ENCODE data around the gene NIM1K.
"Not testable (repeated sequence)": the region's sequence is repeated elsewhere in the genome, so short reads cannot be mapped to it uniquely, and the experiment has no call there.

NIM1K gene

DNA sequence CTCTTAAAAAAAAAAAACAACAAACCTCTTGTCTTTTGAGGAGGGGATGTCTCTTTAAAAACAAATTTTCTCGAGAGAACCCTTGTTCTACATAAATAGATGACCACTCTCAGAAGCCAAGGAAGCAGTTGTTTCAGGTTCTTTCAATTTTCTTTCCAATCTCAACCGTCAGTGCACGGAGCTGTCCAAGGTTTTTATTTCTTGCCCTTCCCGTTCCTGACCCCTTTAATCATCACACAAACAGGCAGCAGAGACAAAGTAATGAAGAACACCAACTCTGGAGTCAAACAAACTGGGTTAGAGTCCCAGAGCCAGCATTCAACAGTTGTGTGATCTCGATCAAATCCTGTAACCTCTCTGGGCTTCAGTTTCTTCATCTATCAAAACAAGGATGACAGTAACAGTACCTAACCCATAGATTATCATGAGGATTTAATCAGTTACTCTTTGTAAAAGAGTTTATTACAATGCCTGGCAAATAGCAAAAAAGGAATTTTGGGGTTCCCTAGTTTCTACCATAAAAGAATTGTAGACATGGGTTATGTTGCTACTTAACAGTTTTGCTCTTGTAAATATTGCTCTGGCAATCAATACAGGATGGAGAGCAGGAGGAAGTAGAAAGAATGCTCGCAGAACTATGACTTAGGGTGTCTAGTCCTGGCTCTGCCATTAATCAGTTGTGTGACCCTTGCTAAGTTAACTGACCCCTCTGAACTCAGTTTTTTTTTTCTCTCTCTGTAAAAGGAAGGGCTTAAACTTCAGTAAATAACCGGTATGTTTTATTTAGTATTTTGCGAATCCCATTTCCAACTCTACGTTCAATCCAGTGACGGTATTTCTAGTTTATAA, 1.0 kb upstream of the NIM1K start:
- no peak overlapping the region for H3K9ac ChIP-seq (ENCODE audit: low read length)
- H3K4me3 ChIP-seq (ENCODE audit: low read depth in 1 of 2, low read length in 2 of 2) = peak overlapping the region in 1 of 2 donors; percentile 70
- no peaks in the 10 kb centered on the region for H3K9me3 ChIP-seq (ENCODE audit: low read length)
- no peaks in the 10 kb centered on the region for H3K36me3 ChIP-seq (ENCODE audit: insufficient read depth, low read length)
- H3K27me3 ChIP-seq (ENCODE audit: control insufficient read depth in 1 of 2, insufficient read depth in 2 of 2, low read length in 2 of 2) = no peaks in the 10 kb centered on the region
- no peak overlapping the region for H3K27ac ChIP-seq (ENCODE audit: low read depth, low read length)
- peaks cover 9% of the 10 kb centered on the region for H3K4me1 ChIP-seq (ENCODE audit: insufficient read depth, low read length)

DNA sequence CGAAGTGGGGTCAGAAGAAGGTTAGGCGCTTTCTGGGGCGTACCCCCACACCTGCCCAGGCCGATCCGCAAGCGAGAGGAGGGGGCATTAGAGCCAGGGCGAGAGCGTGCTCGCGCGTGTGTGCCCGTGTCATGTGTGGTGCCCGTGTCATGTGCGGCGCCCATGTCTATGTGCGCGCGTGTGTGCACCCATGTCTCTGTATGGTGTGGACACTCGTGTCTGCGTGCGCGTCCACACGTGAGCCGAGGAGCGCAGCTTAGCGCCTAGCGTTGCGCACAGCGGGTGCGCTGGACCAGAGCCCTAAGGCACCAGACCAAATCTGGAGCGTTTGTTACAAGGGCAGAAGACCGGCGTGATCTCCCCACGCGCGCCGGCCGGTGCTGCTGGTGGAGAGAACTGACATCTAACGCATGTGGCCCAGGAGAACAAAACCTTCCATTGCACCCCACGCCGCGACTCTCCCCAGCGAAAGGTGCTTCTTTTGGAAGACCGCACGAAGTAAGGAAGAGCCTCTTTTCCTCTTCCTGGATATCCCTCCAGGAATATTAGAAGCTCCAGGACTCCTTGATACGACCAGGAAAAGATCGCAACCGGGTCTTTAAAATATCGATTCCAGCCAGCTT, 644 bp downstream of the NIM1K start:
- peak overlapping the region; percentile 62 to 70 for H3K4me3 ChIP-seq (ENCODE audit: low read depth in 1 of 2, low read length in 2 of 2)
- H3K27ac ChIP-seq (ENCODE audit: low read depth, low read length) = no peak overlapping the region

DNA sequence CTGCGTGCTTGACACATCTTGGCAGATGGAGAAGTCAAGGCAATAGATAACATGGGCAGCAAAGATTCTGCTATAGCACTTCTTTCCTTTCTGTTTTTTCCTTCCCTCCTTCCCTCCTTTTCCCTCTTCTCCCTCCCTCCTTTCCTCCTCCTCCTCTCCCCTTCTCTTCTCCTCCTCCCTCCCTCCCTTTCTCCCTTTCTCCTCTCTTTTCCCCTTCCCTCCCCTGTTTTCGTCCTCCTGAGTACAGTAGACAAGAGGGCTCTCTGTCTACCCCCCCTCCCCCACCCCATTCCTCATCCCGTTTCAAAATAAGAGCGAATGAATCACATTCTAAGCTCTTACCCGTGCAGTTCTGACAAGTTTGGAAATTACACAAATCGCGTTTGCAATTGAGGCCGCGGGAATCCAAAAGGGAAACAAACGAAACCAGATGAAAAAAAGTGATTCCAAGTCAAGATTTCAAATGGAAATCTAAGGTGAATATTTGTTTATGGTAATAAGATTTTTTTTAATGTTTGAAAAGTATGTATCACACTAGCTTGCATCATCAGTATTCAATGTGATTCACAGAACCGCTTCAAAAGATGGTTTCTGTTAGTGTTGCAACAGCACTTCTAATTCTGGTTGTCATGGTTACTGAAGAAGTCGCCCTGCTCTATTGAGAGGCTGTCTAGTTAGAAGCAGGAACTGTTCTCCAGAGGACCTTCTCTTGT, 1.3 kb downstream of the NIM1K start:
- Histone ChIP-seq H3K9ac (ENCODE audit: low read length) (peak overlapping the region; percentile 15), H3K27ac (ENCODE audit: low read depth, low read length) (no peak overlapping the region)

More for the DNA sequence above, 644 bp downstream of the NIM1K start:
- Histone ChIP-seq H3K9ac (ENCODE audit: low read length) (peak overlapping the region; percentile 15), H3K36me3 (ENCODE audit: insufficient read depth, low read length) (no peaks in the 10 kb centered on the region), H3K9me3 (ENCODE audit: low read length) (no peaks in the 10 kb centered on the region), H3K27me3 (ENCODE audit: control insufficient read depth in 1 of 2, insufficient read depth in 2 of 2, low read length in 2 of 2) (no peaks in the 10 kb centered on the region), H3K4me1 (ENCODE audit: insufficient read depth, low read length) (peaks cover 9% of the 10 kb centered on the region)

DNA sequence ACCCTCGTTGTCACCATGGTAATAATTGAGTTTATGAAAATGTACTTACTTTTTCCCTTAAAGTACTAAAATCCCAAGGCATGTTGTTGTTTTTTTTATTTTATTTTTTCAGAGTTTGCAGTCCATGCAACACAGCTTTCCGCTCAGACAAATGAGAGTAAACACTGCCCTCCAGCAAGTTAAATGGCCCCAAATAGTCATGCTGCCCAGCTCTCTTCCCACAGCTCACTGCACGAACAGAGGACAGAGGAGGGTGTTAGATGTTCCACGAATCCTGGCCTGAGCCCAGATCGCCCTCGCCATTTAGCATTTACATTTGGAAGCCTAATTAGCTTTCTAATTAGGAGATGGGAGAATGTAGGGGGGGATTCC, 1.9 kb downstream of the NIM1K start:
- peak overlapping the region in 1 of 2 donors; percentile 70 for H3K4me3 ChIP-seq (ENCODE audit: low read depth in 1 of 2, low read length in 2 of 2)
- H3K4me1 ChIP-seq (ENCODE audit: insufficient read depth, low read length) = peaks cover 9% of the 10 kb centered on the region
- no peaks in the 10 kb centered on the region for H3K9me3 ChIP-seq (ENCODE audit: low read length)
- no peaks in the 10 kb centered on the region for H3K27me3 ChIP-seq (ENCODE audit: control insufficient read depth in 1 of 2, insufficient read depth in 2 of 2, low read length in 2 of 2)
- H3K9ac ChIP-seq (ENCODE audit: low read length) = no peak overlapping the region
- no peaks in the 10 kb centered on the region for H3K36me3 ChIP-seq (ENCODE audit: insufficient read depth, low read length)
- H3K27ac ChIP-seq (ENCODE audit: low read depth, low read length) = no peak overlapping the region

More for the DNA sequence above, 1.3 kb downstream of the NIM1K start:
- H3K4me3 ChIP-seq (ENCODE audit: low read depth in 1 of 2, low read length in 2 of 2) = peak overlapping the region; percentile 62 to 70
- no peaks in the 10 kb centered on the region for H3K27me3 ChIP-seq (ENCODE audit: control insufficient read depth in 1 of 2, insufficient read depth in 2 of 2, low read length in 2 of 2)
- peaks cover 9% of the 10 kb centered on the region for H3K4me1 ChIP-seq (ENCODE audit: insufficient read depth, low read length)
- H3K9me3 ChIP-seq (ENCODE audit: low read length) = no peaks in the 10 kb centered on the region
- no peaks in the 10 kb centered on the region for H3K36me3 ChIP-seq (ENCODE audit: insufficient read depth, low read length)

DNA sequence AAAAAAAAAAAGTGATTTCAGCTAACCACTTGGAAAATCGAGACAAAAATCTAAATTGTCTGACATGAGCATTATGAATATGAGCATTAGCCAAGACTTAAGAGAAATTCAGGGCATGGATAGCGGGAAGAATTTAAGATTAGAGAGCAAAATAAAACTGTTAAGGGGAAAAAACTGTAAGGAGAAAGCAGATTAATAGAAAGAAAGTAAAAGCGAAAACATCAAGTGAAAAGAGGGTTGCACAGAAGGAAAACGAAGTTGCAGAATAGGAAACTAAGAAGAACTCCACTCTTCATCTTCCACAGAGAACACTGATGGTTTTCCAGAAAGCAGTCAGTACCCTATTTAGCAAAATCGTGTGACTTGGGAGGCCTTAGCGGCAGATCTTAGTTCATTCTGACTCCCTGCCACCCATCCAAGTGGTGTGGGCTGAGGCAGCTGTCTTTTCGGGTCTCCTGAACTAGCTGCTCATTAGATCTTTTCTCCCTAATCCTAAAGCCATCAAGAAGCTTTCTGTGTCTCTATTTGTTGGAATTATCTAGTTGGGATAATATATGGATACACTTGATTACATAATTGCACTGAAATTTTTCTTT, 3.7 kb downstream of the NIM1K start:
- no peak overlapping the region for H3K4me3 ChIP-seq (ENCODE audit: low read depth in 1 of 2, low read length in 2 of 2)
- peaks cover 8% of the 10 kb centered on the region for H3K4me1 ChIP-seq (ENCODE audit: insufficient read depth, low read length)
- H3K9me3 ChIP-seq (ENCODE audit: low read length) = no peaks in the 10 kb centered on the region
- no peak overlapping the region for H3K9ac ChIP-seq (ENCODE audit: low read length)
- H3K27me3 ChIP-seq (ENCODE audit: control insufficient read depth in 1 of 2, insufficient read depth in 2 of 2, low read length in 2 of 2) = no peaks in the 10 kb centered on the region
- no peak overlapping the region for H3K27ac ChIP-seq (ENCODE audit: low read depth, low read length)
- no peaks in the 10 kb centered on the region for H3K36me3 ChIP-seq (ENCODE audit: insufficient read depth, low read length)

DNA sequence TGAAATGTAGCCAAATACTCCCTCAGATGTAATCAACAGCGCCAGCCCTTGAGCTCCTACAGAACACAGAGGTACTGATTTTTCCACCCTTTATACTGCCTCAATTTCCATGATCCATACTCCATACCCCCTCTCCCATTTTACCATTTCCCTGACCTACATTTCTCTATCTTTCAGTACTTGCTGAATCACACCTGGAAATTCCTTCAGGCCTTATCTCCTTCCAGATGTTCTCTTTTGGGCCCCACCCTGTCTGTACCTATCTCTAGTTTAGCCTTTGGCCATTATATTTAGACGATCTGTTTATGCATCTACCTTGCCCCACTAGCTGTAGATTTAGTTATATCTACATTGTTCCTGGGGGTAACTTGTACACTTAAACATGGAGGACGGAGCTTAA, 5.5 kb downstream of the NIM1K start:
- Histone ChIP-seq H3K4me1 (ENCODE audit: insufficient read depth, low read length) (no peaks in the 10 kb centered on the region), H3K9ac (ENCODE audit: low read length) (no peak overlapping the region), H3K27ac (ENCODE audit: low read depth, low read length) (no peak overlapping the region), H3K36me3 (ENCODE audit: insufficient read depth, low read length) (no peaks in the 10 kb centered on the region), H3K9me3 (ENCODE audit: low read length) (no peaks in the 10 kb centered on the region), H3K27me3 (ENCODE audit: control insufficient read depth in 1 of 2, insufficient read depth in 2 of 2, low read length in 2 of 2) (no peaks in the 10 kb centered on the region), H3K4me3 (ENCODE audit: low read depth in 1 of 2, low read length in 2 of 2) (no peak overlapping the region)

DNA sequence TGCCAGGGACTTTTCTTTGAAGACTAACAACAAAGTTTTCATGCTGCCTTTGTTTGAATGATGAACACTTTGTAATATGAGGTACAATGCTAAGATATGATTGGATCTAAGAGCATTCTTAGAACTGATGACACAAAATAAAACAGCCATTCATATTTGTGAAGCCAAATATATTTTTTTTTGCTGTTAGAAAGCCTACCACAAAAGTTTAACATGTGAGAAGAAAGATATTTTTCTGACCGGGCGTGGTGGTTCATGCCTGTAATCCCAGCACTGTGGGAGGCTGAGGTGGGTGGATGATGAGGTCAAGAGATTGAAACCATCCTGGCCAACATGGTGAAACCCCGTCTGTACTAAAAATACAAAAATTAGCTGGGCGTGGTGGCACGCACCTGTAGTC, 9.4 kb downstream of the NIM1K start:
- not testable (repeated sequence) for H3K9ac ChIP-seq (ENCODE audit: low read length); H3K27me3 ChIP-seq (ENCODE audit: control insufficient read depth in 1 of 2, insufficient read depth in 2 of 2, low read length in 2 of 2); H3K27ac ChIP-seq (ENCODE audit: low read depth, low read length); H3K4me3 ChIP-seq (ENCODE audit: low read depth in 1 of 2, low read length in 2 of 2); H3K4me1 ChIP-seq (ENCODE audit: insufficient read depth, low read length); H3K36me3 ChIP-seq (ENCODE audit: insufficient read depth, low read length); H3K9me3 ChIP-seq (ENCODE audit: low read length)

DNA sequence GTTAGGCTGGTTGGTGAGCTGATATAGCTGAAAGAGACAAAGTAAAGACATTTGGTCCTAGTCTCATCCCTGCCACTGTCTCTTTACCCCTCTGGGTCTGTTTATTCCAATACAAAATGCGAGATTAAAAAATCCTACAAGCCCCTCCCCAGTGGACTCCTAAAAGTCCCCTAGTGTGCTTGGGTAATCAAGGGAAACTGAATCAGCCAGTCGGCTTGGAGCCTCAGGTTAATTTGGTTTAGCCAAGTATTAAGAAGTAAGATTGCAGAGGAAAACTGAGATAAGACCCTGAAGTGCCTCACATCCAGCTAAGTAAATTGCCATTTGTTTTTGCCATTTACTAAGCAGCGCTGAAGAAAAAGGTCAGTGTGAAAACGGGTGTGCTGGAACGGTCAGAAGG, 10.4 kb downstream of the NIM1K start:
- Histone ChIP-seq H3K27ac (ENCODE audit: low read depth, low read length) (no peak overlapping the region), H3K36me3 (ENCODE audit: insufficient read depth, low read length) (no peaks in the 10 kb centered on the region), H3K4me3 (ENCODE audit: low read depth in 1 of 2, low read length in 2 of 2) (no peak overlapping the region), H3K9ac (ENCODE audit: low read length) (no peak overlapping the region), H3K27me3 (ENCODE audit: control insufficient read depth in 1 of 2, insufficient read depth in 2 of 2, low read length in 2 of 2) (no peaks in the 10 kb centered on the region), H3K9me3 (ENCODE audit: low read length) (no peaks in the 10 kb centered on the region), H3K4me1 (ENCODE audit: insufficient read depth, low read length) (no peaks in the 10 kb centered on the region)

DNA sequence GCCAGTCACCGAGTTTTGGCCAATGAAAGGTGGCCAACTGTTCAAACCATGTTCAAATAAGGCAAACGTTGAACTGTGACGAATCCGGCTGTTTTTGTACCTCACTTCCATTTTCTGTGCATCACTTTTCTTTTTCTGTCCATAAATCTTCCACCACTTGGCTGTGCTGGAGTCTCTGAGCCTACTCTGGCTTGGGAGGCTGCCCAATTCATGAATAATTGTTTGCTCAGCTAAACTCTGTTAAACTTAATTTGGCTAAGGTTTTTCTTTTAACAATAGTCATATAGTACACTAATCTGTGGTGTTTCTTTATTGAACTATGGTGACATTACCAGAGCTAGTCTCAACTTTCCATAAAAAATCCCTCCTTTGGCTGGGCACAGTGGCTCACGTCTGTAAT, 11.3 kb downstream of the NIM1K start:
- no peaks in the 10 kb centered on the region for H3K4me1 ChIP-seq (ENCODE audit: insufficient read depth, low read length)
- no peaks in the 10 kb centered on the region for H3K36me3 ChIP-seq (ENCODE audit: insufficient read depth, low read length)
- H3K4me3 ChIP-seq (ENCODE audit: low read depth in 1 of 2, low read length in 2 of 2) = no peak overlapping the region
- no peak overlapping the region for H3K27ac ChIP-seq (ENCODE audit: low read depth, low read length)
- H3K9ac ChIP-seq (ENCODE audit: low read length) = no peak overlapping the region
- H3K9me3 ChIP-seq (ENCODE audit: low read length) = no peaks in the 10 kb centered on the region
- H3K27me3 ChIP-seq (ENCODE audit: control insufficient read depth in 1 of 2, insufficient read depth in 2 of 2, low read length in 2 of 2) = no peaks in the 10 kb centered on the region

DNA sequence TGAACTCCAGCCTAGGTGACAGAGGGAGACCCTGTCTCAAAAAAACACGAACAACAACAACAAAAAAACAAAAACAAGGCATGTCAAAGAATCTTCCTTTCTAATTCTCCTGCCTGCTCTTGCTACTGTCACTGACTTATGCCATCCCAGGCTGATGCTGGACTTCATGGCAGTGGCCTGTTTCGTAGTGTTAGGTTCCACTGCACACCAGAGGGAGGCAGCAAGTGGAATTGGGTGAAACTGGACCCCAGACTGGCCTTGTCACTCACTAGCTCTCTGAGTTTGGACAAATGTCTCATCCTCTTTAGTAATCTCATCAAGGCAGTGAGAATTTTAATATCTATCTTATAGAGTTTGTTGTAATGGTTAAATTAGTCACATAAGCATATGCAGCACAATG, 12.9 kb downstream of the NIM1K start:
- Histone ChIP-seq H3K4me3 (ENCODE audit: low read depth in 1 of 2, low read length in 2 of 2) (no peak overlapping the region), H3K9ac (ENCODE audit: low read length) (no peak overlapping the region), H3K36me3 (ENCODE audit: insufficient read depth, low read length) (no peaks in the 10 kb centered on the region), H3K4me1 (ENCODE audit: insufficient read depth, low read length) (no peaks in the 10 kb centered on the region), H3K27me3 (ENCODE audit: control insufficient read depth in 1 of 2, insufficient read depth in 2 of 2, low read length in 2 of 2) (no peaks in the 10 kb centered on the region), H3K27ac (ENCODE audit: low read depth, low read length) (no peak overlapping the region), H3K9me3 (ENCODE audit: low read length) (no peaks in the 10 kb centered on the region)

DNA sequence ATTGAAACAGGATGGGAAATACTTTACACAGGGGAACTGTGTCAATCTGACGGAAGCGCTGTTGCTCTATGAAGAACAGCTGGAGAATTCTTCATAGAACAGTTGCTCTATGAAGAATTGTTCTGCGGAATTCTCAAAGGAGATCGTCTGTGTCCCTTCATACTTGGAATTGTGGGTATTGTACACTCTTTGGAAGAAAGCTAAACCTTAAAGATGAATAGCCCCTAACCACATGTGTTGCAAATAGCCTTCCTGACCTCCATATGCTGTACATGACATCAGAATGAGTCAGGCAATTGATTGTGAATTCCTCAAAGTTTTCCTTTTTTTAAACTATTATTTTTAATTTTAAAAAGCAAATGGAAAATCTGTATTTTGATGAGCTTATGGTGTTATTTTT, 15.6 kb downstream of the NIM1K start:
- no peaks in the 10 kb centered on the region for H3K9me3 ChIP-seq (ENCODE audit: low read length)
- no peaks in the 10 kb centered on the region for H3K4me1 ChIP-seq (ENCODE audit: insufficient read depth, low read length)
- H3K4me3 ChIP-seq (ENCODE audit: low read depth in 1 of 2, low read length in 2 of 2) = no peak overlapping the region
- no peak overlapping the region for H3K9ac ChIP-seq (ENCODE audit: low read length)
- H3K27ac ChIP-seq (ENCODE audit: low read depth, low read length) = no peak overlapping the region
- H3K36me3 ChIP-seq (ENCODE audit: insufficient read depth, low read length) = no peaks in the 10 kb centered on the region
- no peaks in the 10 kb centered on the region for H3K27me3 ChIP-seq (ENCODE audit: control insufficient read depth in 1 of 2, insufficient read depth in 2 of 2, low read length in 2 of 2)

Measured in muscle layer of colon (tissue), 2 donors.